PC-9 (cell line): ENCODE data around the gene DNAL4. TPM values are rescaled to one million over a fixed set of nuclear protein-coding genes. Genes with fewer than 3 reads are reported as not detected.

Experiments
- BruUV-seq: library from RNA; stranded (reverse); fragments of 400-500 nt; replicated peaks from 2 replicates; lab custom pipeline; 2021; lab: Mats Ljungman, UMichigan
- CTCF ChIA-PET: fragments of 300-600 bp; sonication (Branson Sonifier 250); formaldehyde crosslinking; loops from one replicate; lab custom pipeline; 2022; ENCODE audit warnings: antibody characterized with exemption; lab: Charles Lee
- POLR2A ChIA-PET: fragments of 300-600 bp; sonication (Branson Sonifier 250); formaldehyde crosslinking; loops from one replicate; lab custom pipeline; 2022; ENCODE audit warnings: antibody characterized with exemption; ENCODE audit not compliant: unreplicated experiment; lab: Charles Lee
- DNase-seq, 2 experiments: peaks; one replicate each; pipeline versions ENCODE4 v3.0.0 to v3.0.0-alpha.2; 2015 to 2022; ENCODE audit warnings: mixed read lengths in 1 of 2
- H2AFZ ChIP-seq: fragments of 200-600 bp; sonication (generic); 2 replicates; pipeline ENCODE4 v1.8.1; 2017; ENCODE audit warnings: antibody characterized with exemption
- H3F3A ChIP-seq: fragments of 200-600 bp; sonication (generic); 2 replicates; pipeline ENCODE4 v1.8.1; 2017; ENCODE audit warnings: antibody characterized with exemption, mild to moderate bottlenecking, low read depth; ENCODE audit not compliant: insufficient read depth
- H3K27ac ChIP-seq: fragments of 200-600 bp; sonication (generic); 2 replicates; pipeline ENCODE4 v1.6.1; 2016; ENCODE audit warnings: mixed run types
- H3K27me3 ChIP-seq: fragments of 200-600 bp; sonication (generic); 2 replicates; pipeline ENCODE4 v1.6.1; 2016; ENCODE audit warnings: low read depth, mixed run types; ENCODE audit not compliant: insufficient read depth
- H3K36me3 ChIP-seq: fragments of 200-600 bp; sonication (generic); 2 replicates; pipeline ENCODE4 v1.6.1; 2016; ENCODE audit warnings: low read depth, mixed run types
- H3K4me1 ChIP-seq: fragments of 200-600 bp; sonication (generic); replicated peaks from 2 replicates; pipeline ENCODE4 v1.6.1; 2016; ENCODE audit warnings: mixed run types; ENCODE audit not compliant: insufficient read depth
- H3K4me2 ChIP-seq: fragments of 200-600 bp; sonication (generic); 2 replicates; pipeline ENCODE4 v1.6.1; 2017; ENCODE audit warnings: mixed run types
- H3K4me3 ChIP-seq: fragments of 200-600 bp; sonication (generic); 2 replicates; pipeline ENCODE4 v1.6.1; 2016; ENCODE audit warnings: mixed run types
- H3K79me2 ChIP-seq: fragments of 200-600 bp; sonication (generic); 2 replicates; pipeline ENCODE4 v1.6.1; 2017; ENCODE audit warnings: low read depth, mixed run types
- H3K9me2 ChIP-seq: fragments of 200-600 bp; sonication (generic); 2 replicates; pipeline ENCODE4 v1.8.1; 2017; ENCODE audit warnings: mild to moderate bottlenecking; ENCODE audit not compliant: insufficient read depth
- H3K9me3 ChIP-seq: fragments of 200-600 bp; sonication (generic); 2 replicates; pipeline ENCODE4 v1.8.1; 2016; ENCODE audit warnings: low read depth; ENCODE audit not compliant: insufficient read depth
- H4K20me1 ChIP-seq: fragments of 200-600 bp; sonication (generic); 2 replicates; pipeline ENCODE4 v1.8.1; 2017; ENCODE audit not compliant: insufficient read depth
- CTCF ChIP-seq: fragments of 200-600 bp; sonication (generic); conservative IDR thresholded peaks from 2 replicates; pipeline ENCODE4 v1.6.1; 2017; ENCODE audit warnings: mixed run types, antibody characterized with exemption, mild to moderate bottlenecking, moderate library complexity
- EZH2 ChIP-seq: fragments of 200-600 bp; sonication (generic); IDR thresholded peaks from 2 replicates; pipeline ENCODE4 v1.8.0; 2017; ENCODE audit warnings: antibody characterized with exemption, low read depth
- intact Hi-C: fragments of 100-400 bp; cut with micrococcal nuclease; formaldehyde crosslinking; loops from one replicate; pipeline ENCODE4 v1.10.0; 2022; ENCODE audit not compliant: unreplicated experiment
- total RNA-seq: library from RNA; stranded (reverse); gene quantifications from 2 replicates; pipeline ENCODE4 v1.2.3, GENCODE V29; 2021

DNAL4 gene
- total RNA-seq, 1 experiment from 2014 or later, result 50.3 TPM

DNA sequence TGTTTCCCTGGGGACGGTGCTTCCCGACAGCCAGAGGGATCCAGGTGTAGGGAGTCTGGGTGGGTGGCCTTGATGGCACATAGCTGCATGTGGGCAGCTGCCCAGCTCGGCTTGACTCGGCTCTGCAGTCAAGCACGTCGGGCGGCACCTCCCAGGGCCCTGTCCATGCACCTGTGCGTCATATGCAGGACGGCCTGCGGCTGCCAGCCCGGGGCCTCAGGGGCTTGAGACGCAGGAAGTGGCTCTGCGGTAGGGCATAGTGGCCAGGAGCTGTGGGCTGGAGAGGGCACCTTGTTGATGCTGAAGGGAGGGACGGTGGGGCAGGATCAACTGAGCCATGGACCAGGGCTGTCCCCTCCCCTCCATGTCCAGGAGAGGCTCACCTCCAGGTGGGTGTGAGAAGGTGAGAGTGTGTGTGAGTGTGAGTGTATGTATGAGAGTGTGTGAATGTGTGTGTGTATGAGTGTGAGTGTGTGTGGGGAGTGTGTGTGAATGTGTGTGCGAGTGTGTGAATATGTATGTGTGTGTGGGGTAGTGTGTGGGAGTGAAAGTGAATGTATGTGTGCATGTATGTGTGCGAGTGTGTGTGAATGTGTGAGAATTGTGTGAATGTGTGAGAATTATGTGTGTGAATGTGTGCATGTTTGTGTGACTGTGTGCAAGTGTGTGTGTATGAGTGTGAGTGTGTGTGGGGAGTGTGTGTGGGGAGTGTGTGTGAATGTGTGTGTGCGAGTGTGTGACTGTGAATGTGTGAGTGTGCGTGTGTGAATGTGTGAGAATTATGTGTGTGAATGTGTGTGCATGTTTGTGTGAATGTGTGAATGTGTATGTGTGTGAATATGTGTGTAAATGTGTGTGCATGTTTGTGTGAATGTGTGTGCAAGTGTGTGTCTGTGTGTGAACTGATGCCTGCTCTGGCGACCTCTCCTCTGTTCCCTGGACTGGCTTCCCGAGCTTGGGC is 32.5 kb downstream of the DNAL4 start:
- no peaks in the 10 kb centered on the region for H3K27me3 ChIP-seq
- H4K20me1 ChIP-seq, result no peaks in the 10 kb centered on the region
- H2AFZ ChIP-seq, result no peak overlapping the region
- TF ChIP-seq EZH2, result no peak
- TF ChIP-seq CTCF, result no peak
- H3K36me3 ChIP-seq, result no peaks in the 10 kb centered on the region
- peaks cover 46% of the 10 kb centered on the region for H3K4me1 ChIP-seq
- BruUV-seq, result no TSS peak
- no peak overlapping the region for H3K4me3 ChIP-seq
- no peak overlapping the region for H3K4me2 ChIP-seq
- H3K79me2 ChIP-seq, result peaks cover 10% of the 10 kb centered on the region; the same call in 1 of the 2 replicates
- peak in 1 of 2 experiments; percentile 49 for DNase-seq
- ChIA-PET CTCF (no interaction called here), POLR2A (interaction anchor here (0.5 kb wide), 1 partner anchor 24 kb away, joined by 4 read pairs; no protein-coding TSS in a partner anchor)
- intact Hi-C loops, result no loop called here
- H3K9me3 ChIP-seq, result no peaks in the 10 kb centered on the region
- H3K9me2 ChIP-seq, result no peaks in the 10 kb centered on the region
- no peak overlapping the region for H3K27ac ChIP-seq
- peaks cover 26% of the 10 kb centered on the region for H3F3A ChIP-seq

DNA sequence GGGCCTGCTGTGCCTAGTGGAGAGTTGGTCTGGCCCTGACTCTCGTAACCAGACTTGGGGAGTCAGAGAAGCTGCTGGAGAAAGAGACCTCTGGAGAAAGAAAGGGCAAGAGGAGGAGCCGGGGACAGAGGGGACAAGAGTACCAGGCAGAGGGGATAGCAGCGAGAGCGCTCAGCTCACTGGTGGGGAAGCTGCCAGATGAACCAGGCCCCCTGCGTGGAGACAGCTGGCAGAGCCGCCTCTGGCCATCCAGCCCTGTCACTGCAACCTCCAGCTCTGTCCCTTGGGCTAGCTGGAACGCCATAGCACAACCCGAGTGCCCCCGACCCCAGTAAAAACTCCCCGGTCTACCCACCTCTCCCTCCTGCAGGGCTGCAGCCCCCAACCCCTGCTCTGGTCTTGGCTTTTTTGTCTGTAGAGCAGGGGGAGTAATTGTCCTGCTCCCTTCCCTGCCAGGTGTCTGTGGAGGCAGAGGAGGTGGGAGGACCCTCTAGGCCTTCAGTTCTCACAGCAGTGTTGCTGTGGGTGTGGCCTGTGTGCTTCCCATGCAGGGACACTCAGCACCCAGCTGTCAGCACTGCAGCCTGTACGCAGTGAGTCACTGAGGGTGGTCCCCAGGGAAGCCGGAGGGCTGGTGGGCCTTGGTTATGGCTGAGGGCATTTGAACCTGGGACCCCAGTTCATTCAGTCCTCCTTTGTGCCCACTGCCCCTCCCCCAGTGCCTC is 33.3 kb downstream of the DNAL4 start:
- TF ChIP-seq CTCF (no peak), EZH2 (no peak)
- no TSS peak for BruUV-seq
- H3K27me3 ChIP-seq, result no peaks in the 10 kb centered on the region
- intact Hi-C loops, result no loop called here
- H3K4me3 ChIP-seq, result no peak overlapping the region
- H4K20me1 ChIP-seq, result no peaks in the 10 kb centered on the region
- H3K9me3 ChIP-seq, result no peaks in the 10 kb centered on the region
- H3K4me1 ChIP-seq, result peaks cover 42% of the 10 kb centered on the region
- H2AFZ ChIP-seq, result no peak overlapping the region
- no peak overlapping the region for H3K4me2 ChIP-seq
- peaks cover 23% of the 10 kb centered on the region for H3F3A ChIP-seq
- DNase-seq, result no peak
- H3K27ac ChIP-seq, result no peak overlapping the region
- H3K9me2 ChIP-seq, result no peaks in the 10 kb centered on the region
- ChIA-PET POLR2A (interaction anchor here (0.5 to 0.7 kb wide), 2 partner anchors 23 to 493 kb away, joined by 4 read pairs; no protein-coding TSS in a partner anchor), CTCF (no interaction called here)
- no peaks in the 10 kb centered on the region for H3K36me3 ChIP-seq
- peaks cover 11% of the 10 kb centered on the region; the same call in 1 of the 2 replicates for H3K79me2 ChIP-seq

DNA sequence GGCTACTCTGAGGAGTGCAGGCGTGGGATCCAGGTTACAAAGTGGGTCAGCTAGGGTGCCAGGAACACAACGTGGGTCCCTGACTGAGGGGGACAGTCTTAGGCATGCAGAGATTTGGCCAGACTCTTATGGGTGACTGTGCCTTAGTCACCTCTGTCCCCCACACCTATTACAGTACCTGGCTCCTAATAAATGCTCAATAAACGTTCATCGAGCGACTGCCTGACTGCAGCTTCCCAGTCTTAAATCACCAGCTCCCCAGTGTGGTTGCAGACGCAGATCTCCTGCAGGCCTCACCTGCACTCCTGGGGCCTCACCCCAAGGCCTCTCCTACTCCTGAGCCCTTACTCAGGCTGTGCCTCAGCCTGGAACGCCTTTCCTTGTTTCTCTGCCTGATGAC is 34.9 kb downstream of the DNAL4 start:
- Histone ChIP-seq H3K9me3 (no peaks in the 10 kb centered on the region), H3K27ac (no peak overlapping the region), H3K36me3 (no peaks in the 10 kb centered on the region), H4K20me1 (no peaks in the 10 kb centered on the region), H3K4me1 (peaks cover 42% of the 10 kb centered on the region), H3K4me2 (no peak overlapping the region), H3K4me3 (no peak overlapping the region), H3F3A (peaks cover 32% of the 10 kb centered on the region), H3K9me2 (no peaks in the 10 kb centered on the region), H3K79me2 (peaks cover 15% of the 10 kb centered on the region; the same call in 1 of the 2 replicates), H2AFZ (no peak overlapping the region), H3K27me3 (no peaks in the 10 kb centered on the region)
- no TSS peak for BruUV-seq
- POLR2A ChIA-PET, result interaction anchor here (0.6 kb wide), 1 partner anchor 1987 kb away, joined by 7 read pairs; no protein-coding TSS in a partner anchor
- DNase-seq, result no peak
- intact Hi-C loops, result loop anchor here (10.0 kb wide), 2 partner anchors 226 to 704 kb away; partner anchors contain the start of genes APOBEC3B and PICK1
- CTCF ChIA-PET, result interaction anchor here (0.6 kb wide), 1 partner anchor 532 kb away, joined by 3 read pairs; no protein-coding TSS in a partner anchor
- TF ChIP-seq EZH2, result no peak
- no peak for TF ChIP-seq CTCF
